PFSK-1 (cell line): ENCODE measurements around the gene MYOM3.

Experiments
- FOXP2 ChIP-seq: optimal IDR thresholded peaks from 2 replicates; pipeline ENCODE3; 2011; ENCODE audit warnings: borderline replicate concordance, control low read depth, inconsistent platforms; ENCODE audit not compliant: insufficient read depth; ENCODE audit errors: extremely low read length, extremely low read depth
- POLR2AphosphoS5 ChIP-seq: IDR thresholded peaks from 2 replicates; pipeline ENCODE4 v1.6.1; 2012; ENCODE audit warnings: low read depth, mild to moderate bottlenecking, control low read depth, low read length, moderate library complexity
- REST ChIP-seq, 2 experiments: IDR thresholded peaks; 2 replicates each; pipeline versions ENCODE4 v1.6.1 to v1.8.0; 2011 to 2012; ENCODE audit warnings: low read depth in 2 of 2, low read length in 2 of 2, control low read depth in 1 of 2, inconsistent platforms in 1 of 2, mild to moderate bottlenecking in 1 of 2, moderate library complexity in 1 of 2; ENCODE audit not compliant: insufficient read depth in 1 of 2
- SIN3A ChIP-seq: IDR thresholded peaks from 2 replicates; pipeline ENCODE4 v1.6.1; 2012; ENCODE audit warnings: mild to moderate bottlenecking, low read length, moderate library complexity, borderline replicate concordance; ENCODE audit not compliant: insufficient read depth
- TAF1 ChIP-seq: IDR thresholded peaks from 2 replicates; pipeline ENCODE4 v1.6.1; 2012; ENCODE audit warnings: low read length, control low read depth, borderline replicate concordance; ENCODE audit not compliant: insufficient read depth

The MYOM3 gene

DNA sequence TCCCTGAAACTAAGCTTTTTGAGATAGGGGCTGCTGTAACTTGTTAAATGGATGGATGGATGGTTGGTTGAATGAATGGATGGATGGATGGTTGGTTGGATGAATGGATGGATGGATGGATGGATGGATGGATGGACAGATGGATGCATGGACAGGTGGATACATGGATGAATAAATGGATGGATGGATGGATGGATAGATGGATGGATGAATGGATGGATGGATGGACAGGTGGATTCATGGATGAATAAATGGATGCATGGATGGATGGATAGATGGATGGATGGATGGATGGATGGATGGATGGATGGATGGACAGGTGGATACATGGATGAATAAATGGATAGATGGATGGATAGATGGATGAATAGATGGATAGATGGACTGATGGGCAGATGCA, 26.9 kb downstream of the MYOM3 start:
- TF ChIP-seq SIN3A (no peak), FOXP2 (no peak), REST (IDR thresholded peaks at IDR 0.05; ENCODE audit: insufficient read depth in 1 of 2, low read depth in 2 of 2, low read length in 2 of 2) (no peak), TAF1 (no peak), POLR2AphosphoS5 (no peak)

DNA sequence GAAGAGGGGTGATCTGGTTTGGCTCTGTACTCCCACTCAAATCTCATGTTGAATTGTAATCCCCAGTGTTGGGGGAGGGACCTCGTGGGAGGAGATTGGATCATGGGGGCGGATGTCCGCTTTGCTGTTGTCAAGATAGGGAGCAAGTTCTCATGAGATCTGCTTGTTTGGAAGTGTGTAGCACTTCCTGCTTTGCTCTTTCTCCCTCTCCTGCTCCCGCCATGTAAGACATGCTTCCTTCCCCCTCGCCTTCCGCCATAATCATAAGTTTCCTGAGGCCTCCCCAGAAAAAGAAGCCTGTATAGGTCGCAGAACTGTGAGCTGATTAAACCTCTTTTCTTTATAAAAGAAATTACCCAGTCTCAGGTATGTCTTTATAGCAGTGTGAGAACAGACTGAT, 27.9 kb downstream of the MYOM3 start:
- no peak for TF ChIP-seq POLR2AphosphoS5
- TF ChIP-seq SIN3A = no peak
- no peak for TF ChIP-seq REST (IDR thresholded peaks at IDR 0.05; ENCODE audit: insufficient read depth in 1 of 2, low read depth in 2 of 2, low read length in 2 of 2)
- TF ChIP-seq TAF1 = no peak
- TF ChIP-seq FOXP2 = no peak

DNA sequence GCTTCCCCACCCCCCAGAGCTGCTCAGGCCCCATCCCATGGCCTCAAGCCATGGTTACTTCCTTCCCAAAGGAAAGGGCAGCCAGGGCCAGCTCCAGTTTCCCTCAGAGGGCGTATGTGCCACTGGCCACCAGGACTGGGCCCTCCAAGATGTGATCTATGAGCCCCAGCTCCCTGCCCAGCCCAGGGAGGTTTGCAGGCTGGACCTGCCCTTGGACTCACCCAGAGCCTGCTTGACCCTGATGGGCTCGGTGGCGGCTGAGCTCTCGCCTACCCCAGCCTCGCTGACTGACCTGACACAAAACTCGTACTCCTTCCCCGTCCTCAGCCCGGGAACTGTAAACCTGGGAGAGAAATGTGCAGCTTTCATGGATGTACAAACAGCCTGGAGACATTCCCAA, 29.6 kb downstream of the MYOM3 start:
- TF ChIP-seq FOXP2 (no peak), POLR2AphosphoS5 (no peak), TAF1 (no peak), SIN3A (no peak), REST (IDR thresholded peaks at IDR 0.05; ENCODE audit: insufficient read depth in 1 of 2, low read depth in 2 of 2, low read length in 2 of 2) (no peak)

DNA sequence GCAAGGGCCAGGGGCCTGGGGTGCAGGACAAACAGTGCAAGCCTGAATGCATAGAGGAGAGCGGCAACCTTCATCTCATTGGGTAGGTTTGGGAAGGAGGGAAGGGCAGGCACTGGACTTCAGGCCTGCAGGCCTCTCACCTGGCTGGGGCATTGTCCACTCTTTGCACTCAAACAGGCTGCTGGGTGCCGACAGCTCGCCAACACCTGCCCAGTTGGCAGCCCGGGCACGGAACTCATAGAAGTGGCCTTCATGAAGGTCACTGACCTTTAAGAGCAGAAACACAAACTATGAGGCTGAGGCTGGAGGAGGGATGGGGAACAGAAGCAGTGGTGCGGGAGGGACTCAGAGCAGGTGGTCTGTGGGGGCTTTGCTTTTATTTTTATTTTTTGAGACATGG, 30.7 kb downstream of the MYOM3 start:
- no peak for TF ChIP-seq TAF1
- TF ChIP-seq REST (IDR thresholded peaks at IDR 0.05; ENCODE audit: insufficient read depth in 1 of 2, low read depth in 2 of 2, low read length in 2 of 2) = no peak
- no peak for TF ChIP-seq FOXP2

DNA sequence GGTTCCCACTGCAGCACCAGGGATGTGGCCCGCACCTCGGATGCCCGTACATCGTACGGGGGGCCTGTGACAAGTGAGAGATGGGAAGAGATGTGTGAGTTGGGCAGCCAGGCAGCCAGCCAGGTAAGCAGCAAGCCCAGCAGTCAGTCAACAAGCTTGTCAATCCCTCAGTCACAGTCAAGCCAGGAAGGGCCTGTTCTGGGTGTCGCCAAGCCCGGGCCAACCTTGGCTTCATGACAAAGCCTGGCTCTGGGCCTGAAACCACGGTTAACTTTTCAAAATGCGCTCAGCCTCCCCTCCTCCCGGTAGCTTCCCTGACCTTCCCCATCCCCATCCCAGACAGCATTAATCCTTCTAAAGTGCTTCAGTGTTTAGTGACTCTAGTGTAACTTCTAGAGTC, 31.8 kb downstream of the MYOM3 start:
- TF ChIP-seq SIN3A (no peak), REST (IDR thresholded peaks at IDR 0.05; ENCODE audit: insufficient read depth in 1 of 2, low read depth in 2 of 2, low read length in 2 of 2) (no peak), POLR2AphosphoS5 (no peak), TAF1 (no peak), FOXP2 (no peak)
